GM18870 (cell line): ENCODE data around the gene PLA2G6.

Experiments
- ATAC-seq: cut with Tn5 transposase; IDR thresholded peaks from one replicate; pipeline ENCODE4 v1.9.1; 2021; ENCODE audit warnings: moderate library complexity; ENCODE audit not compliant: unreplicated experiment

The PLA2G6 gene, protein sequence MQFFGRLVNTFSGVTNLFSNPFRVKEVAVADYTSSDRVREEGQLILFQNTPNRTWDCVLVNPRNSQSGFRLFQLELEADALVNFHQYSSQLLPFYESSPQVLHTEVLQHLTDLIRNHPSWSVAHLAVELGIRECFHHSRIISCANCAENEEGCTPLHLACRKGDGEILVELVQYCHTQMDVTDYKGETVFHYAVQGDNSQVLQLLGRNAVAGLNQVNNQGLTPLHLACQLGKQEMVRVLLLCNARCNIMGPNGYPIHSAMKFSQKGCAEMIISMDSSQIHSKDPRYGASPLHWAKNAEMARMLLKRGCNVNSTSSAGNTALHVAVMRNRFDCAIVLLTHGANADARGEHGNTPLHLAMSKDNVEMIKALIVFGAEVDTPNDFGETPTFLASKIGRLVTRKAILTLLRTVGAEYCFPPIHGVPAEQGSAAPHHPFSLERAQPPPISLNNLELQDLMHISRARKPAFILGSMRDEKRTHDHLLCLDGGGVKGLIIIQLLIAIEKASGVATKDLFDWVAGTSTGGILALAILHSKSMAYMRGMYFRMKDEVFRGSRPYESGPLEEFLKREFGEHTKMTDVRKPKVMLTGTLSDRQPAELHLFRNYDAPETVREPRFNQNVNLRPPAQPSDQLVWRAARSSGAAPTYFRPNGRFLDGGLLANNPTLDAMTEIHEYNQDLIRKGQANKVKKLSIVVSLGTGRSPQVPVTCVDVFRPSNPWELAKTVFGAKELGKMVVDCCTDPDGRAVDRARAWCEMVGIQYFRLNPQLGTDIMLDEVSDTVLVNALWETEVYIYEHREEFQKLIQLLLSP

DNA sequence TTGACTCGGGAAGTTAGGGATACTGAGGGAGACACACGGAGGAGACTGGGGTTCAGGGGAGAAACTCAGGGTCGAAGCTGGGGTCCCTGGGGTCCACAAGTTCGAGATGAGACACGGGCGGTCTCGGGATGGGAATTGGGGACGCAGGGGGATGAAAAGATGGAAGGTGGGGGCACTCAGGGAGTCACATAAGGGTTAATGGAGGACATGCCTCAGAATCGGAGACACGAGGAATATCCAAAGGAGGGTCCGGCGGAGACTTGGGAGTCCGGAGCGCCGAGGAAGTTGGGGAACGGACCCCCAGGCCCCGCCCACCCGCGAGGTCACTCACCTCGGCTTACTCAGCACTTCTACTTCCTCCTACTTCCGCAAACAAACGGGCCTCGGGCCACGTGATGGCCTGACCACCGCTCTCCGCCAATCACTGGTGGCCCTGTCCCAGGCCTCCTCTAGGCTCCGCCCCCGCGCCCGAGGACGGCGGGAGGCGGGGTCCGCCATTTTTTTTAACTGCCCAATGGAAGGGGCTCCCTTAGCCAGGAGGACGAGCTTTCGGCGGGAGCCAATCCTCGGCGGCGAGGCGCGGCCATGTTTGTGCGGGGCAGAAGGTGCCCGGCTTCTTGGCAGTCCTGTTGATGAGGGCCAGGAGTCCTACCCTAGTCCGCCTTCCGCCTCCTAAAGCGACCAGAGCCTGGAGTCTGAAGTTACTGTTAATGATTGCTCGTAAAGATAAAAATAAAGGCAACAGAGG is at the start of gene PLA2G6:
Gene PLA2G6, minus strand, starts transcription at position 378 of the 748 bp plus-strand sequence. CDS start 12,404 bp downstream, outside the sequence.
- peak; percentile 66 for ATAC-seq

DNA sequence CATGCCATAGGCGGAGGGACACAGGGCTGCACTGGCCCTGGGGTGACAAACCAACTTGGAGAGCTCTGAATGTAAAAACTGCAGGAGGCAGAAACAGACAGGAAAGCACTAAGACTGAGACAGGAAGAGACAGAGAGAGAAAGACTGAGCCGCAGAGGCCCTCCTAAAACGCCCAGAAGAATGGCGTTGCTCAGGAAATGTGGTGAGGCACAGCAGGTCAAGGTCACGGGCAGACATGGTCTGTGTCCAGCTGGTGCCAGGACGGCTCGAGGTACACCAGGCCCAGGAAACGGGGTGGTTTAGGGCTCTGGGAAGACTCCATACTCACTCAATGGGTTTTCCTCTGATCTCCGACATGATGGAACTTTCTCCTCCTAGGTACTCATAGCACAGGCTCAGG is 49.3 kb upstream of the PLA2G6 start:
- ATAC-seq = no peak

DNA sequence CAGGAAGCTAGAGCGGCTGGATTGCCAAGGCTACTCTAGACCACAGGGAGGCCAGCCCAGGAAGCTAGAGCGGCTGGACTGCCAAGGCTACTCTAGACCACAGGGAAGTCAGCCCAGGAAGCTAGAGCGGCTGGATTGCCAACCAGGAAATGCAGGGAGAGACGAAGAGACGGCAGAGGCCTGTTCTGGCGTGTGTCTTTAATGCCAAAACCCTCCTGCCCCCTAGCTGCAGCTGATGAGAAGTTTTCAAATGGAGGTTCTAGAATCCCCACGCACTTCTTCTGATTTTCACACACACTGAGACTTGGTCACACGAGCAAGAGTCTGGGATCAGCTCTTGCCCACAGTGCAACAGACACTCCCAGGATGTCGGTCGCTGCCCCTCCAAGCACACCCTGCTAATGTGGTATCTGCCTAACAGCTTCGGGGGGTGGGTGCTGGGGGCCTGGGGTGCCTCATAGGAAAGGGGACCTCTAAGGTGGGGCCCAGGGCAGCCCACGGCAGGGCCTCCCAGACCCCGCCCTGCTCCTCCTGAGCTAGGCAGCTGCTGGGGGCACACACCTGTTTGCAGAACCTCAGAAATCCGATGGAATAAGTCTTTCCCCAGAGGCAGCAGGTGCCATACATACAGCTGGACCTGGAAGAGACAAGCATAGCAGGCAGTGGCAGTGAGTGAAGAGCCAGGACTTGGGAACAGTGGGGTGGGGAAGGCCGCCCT is 48.6 kb upstream of the PLA2G6 start:
- no peak for ATAC-seq

DNA sequence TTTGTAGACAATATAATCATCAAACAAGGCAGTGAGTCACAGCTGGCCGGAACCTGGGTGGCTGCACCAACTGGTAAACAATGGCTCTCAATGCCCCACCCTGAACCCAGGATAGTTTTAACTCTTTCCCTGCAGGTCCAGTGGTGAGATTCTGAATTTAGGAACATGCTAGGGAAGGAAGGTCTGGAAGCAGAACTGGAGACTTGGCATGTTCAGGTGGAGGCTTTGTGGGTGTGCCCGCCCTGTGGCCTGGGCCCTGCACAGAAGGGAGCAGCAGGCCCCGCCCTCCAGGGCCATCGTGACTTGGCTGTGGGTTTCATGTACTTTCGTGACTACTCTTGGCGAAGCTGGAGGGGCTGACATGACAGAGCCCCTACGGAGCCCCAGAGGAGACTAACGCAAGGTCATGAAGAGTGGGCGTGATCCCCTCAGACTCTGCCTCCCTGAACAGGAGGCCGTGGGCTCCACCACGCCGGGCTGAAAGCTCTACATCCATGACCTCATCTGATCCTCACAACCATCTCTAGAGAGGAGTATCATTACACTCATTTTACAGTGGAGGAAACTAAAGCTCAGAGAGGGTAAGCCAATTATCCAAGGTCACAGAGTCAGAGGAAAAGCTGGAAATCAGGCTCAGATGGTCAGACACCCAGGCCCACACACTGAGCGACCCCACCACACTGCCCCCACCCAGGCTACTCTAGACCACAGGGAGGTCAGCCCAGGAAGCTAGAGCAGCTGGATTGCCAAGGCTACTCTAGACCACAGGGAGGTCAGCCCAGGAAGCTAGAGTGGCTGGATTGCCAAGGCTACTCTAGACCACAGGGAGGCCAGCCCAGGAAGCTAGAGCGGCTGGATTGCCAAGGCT is 47.5 kb upstream of the PLA2G6 start:
- no peak for ATAC-seq

DNA sequence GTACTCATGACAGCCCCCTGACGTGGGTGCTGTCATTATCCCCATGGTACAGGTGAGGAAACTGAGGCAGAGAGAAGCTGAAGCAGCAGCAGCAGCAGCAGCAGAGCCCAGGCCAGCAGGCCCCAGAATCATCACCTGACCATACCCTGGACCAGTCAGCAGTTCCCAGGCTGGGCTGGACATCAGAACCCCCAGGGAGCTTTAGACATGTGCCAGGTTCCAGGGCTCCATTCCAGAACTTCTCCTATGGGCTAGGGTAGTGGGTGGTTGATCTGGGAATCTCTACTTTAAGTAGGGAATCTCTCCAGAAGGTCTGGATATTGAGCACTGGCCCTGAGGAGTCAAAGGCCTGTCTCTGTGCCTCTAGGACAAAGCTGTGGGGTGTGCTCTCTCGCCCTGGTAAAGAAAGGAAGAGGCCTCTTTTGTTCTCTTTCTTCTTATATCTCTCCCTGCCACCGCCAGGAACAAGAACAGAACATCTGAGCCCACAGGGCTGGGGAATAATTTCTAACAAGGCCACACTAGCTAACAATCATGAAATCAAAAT is 46.8 kb upstream of the PLA2G6 start:
- ATAC-seq = no peak

DNA sequence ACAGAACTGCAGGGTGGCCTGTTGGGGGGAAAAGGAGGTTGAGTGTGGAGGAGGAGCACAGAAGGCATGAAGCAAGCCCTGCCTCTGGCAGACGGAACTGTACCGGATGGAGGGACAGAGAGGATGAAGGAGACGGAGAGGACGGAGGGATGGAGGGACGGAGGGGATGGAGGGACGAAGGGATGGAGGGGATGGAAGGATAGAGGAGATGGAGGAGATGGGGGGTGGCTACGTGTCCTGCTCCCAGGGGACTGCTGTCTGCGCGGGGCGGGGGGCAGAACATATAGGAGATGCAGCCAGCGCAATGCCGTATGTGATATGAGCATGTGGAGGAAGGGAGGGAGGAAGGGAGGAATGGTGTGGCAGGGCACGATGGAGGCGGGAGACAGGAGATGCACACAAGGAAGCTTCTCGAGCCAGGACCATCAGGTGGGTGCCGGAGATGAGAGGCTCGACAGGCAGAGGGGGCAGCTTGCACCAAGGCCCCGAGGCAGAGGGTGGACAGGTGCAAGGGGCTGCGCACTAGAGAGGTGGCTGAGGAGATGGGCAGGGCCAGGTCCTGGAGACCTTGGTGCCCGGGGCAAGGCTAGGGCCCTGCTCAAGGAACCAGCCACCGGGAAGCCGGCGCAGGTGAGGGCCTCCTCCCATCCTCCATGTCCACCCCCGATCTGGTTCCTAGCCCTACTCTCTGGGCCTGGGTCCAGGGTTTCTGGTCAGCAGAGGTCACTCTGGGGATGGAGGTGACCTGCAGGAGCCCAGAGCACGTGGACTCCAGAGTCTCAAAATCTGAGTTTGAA is 45.4 kb upstream of the PLA2G6 start:
- no peak for ATAC-seq

DNA sequence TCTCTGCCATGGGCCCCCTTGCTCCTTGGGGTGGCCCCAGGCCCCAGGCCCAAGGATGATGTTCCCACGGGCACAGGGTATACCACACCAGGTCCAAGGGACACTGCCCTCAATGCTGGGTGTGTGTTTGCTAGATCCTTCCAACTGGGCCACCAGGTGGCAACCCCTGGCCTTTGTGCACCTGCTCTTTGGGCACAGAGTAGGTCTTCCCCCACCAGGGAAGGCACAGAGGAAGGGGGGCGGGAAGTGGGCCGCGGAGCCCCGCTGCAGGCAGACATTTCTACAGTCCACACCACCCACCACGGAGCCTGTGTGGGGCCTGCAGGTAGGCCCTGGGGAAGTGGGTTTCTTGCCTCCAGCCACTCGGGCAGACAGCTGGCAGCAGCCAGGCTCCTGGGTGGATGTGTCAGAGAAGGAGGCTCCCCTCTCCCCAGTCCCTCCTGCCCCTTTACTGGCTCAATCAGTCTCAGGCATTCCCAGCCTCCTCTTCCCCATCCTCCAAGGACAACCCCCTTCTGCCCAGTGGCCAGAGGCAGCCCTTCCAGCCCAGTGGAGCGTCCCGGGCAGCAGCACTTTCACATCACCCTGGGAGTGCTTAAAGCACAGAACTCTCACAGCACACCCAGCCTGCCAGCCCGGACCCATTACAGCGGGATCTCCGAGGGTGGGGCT is 41.8 kb upstream of the PLA2G6 start:
- ATAC-seq = no peak

DNA sequence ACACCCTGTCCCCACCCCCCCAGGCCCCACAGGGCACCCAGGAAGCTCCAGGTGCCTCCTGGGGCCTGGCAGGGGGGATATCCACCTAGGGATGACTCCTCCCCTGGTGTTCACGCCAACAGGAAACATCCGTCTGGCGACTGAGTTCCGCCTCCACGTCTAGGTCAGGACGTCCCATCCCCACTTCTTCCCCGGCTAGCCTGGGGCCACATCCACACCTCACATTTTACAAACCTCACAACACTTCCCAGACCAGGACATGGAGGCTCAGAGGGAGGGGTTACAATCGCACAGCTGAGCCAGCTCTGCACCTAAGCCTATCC is 41.1 kb upstream of the PLA2G6 start:
- no peak for ATAC-seq

DNA sequence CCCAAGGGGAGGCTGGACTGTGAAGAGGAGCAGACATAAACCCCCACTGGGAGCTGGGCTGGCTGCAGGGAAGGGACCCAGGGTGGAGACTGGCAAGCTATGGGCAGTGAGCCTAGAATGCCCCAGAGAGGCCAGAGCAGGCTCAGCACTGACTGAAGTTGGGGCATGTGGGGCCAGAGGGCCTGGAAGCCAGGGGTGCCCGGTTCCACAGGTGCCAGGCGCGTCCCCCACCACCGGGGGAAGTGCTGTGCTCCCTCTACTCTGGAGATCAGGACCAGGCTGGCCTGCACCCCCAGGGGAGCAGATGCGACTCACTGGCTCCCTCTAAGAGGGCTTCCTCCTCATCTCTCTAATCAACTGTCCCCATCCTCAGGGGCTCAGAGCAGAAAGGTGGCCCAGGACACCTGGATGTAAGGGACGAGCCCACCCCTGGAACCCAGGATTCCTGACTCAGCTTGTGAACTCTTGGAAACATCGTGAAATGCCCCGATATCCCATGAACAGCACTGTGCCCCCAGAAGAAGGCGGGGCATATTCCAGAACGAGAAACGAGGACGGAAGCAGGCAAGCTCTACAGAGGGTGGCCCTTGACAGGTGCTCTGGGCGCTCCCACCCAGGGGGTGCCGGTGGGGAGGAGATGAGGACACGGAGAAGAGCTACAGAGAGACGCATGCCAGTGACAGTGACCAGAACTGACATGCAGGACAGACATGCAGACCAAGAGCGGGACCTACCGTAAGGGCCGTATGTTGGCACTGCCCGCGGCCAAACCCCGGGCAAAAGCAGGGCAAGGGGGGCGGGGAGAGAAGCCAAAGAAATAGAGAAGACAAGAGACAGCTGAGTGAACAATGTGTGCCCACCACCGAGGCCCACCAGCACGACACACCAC is 40.5 kb upstream of the PLA2G6 start:
- ATAC-seq = no peak

DNA sequence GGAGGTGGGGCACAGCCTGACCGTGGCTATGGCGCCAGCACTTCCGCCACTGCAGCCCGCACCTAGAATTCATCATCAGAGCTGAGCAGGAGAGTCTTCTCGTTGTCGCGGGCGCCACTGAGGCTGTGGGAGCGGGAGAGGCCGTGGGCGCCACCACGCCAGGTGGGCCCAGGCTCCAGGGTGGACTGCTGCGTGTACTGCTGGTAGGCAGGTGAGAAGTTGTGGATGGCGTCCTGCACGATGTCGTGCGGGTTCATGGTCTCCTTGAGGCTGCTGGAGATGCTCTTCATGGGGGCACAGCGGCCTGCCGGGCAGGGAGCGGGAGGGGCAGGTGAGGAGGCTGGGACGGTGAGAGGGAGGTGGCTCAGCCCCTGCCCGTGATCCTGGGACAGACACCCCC is 39.8 kb upstream of the PLA2G6 start:
- no peak for ATAC-seq

DNA sequence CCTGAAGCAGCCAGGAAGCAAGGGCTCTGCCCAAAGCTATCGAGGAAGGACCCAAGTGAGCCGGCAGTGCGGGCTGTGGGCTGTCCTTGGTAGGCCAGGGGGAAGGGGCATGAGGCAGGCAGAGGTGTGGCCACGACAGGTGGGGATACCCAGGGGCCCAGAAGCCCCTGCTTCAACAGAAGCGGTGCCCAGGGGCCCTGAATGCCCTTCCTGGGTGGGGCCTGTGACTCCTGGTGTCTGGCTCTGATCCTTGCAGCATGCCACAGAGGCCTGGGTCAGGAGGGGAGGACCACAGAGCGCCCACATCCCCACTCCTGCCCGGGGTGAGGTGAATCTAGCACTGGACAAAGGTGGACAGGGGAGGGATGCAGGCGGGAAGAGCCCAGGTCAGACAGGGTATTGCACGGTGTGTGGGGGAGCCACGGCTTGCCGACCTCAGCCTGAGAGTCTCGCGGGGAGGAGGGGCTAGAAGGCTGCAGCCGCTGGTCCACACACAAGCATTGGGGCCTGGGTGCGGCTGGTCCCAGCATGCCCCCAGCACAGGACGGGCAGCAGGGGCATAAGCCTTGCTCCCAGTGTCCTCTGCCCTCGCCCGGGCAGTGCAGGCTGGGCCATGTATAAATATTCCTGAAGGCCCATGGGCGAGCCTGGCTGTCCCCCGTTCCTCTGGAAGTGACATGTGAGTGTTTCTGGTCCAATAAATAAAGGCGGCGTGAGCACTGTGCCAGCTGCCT is 39.2 kb upstream of the PLA2G6 start:
- no peak for ATAC-seq

DNA sequence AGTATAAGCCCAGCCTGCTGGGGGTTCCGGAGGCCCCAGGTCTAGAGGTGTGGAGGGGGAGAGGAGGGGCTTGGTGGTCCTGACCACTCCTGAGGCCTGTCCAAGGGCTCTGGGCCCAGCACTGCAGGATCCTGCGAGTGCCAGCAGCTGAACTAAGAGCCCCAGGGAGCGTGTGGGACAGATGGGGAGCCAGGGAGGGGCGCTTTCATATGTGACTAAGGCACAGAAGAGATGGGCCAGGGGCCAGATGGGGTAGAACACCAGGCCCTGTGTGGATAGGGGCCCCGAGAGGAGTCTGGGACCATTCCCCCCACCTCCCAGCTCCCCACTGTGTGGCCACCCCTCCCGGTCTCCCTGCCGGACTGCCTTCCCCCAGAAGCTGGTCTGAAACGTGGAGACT is 38.5 kb upstream of the PLA2G6 start:
- ATAC-seq = no peak

DNA sequence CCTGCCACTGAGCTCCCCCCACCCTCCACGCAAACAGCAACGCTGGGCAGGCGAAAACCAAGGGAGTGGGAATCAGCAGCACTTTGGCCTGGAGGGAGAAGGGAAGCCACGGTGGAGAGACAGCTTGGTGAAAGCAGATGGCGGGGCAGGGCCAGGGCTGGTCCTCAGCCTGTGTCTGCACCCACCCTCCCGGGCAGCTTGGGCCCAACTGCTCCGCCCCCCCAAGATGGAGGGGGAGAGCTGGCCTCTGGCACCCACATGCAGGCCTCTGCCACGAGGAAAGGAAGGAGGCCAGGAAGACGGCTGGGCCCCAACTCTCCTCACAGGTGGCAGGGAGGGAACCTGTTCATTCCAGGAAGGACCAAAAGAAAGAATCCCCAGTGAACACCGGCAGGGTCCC is 38.0 kb upstream of the PLA2G6 start:
- no peak for ATAC-seq

DNA sequence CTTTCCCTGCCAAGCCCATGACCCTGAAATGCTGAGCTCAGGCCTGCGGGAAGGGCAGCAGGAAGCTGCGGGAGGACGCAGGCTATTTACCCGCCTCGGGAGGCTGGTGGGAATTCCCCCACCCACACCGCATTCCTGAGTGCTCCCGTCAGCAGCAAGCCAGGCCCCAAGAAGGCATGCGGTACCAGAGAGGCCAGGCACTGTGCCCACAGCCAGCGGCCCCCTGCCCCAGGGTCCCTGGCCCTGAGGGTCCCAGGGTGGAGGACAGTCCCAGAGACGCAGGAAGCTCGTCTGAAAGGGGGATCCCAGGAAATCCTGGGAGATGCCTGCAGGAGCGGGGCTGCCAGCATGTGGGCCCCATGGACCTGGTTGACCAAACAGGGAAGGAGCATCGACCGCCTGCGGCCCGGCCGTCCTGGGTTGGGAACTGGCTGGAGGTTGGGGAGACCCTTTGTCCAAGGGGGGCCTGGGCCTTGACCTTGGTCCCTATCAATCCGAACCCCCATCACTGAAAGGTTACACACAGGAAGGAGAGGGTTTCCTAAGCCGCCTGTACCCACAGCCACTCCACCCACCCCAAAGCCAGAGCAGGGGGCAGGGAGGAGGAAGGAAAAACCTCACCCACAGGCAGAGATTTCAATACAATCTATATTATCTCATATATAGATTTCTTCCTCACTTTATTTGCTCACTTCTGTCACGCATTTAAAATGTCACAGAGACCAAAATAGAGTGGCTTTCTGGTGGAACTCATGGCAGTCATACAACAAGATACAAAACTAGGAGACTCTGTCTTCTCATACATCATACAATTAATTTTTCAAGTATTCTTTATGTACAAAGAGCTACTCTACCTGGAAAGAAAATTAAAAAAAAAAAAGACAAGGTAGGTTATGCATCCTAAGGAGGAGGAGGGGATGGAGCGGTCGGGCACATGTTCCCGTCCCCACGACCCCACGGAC is 37.3 kb upstream of the PLA2G6 start:
- ATAC-seq = no peak

DNA sequence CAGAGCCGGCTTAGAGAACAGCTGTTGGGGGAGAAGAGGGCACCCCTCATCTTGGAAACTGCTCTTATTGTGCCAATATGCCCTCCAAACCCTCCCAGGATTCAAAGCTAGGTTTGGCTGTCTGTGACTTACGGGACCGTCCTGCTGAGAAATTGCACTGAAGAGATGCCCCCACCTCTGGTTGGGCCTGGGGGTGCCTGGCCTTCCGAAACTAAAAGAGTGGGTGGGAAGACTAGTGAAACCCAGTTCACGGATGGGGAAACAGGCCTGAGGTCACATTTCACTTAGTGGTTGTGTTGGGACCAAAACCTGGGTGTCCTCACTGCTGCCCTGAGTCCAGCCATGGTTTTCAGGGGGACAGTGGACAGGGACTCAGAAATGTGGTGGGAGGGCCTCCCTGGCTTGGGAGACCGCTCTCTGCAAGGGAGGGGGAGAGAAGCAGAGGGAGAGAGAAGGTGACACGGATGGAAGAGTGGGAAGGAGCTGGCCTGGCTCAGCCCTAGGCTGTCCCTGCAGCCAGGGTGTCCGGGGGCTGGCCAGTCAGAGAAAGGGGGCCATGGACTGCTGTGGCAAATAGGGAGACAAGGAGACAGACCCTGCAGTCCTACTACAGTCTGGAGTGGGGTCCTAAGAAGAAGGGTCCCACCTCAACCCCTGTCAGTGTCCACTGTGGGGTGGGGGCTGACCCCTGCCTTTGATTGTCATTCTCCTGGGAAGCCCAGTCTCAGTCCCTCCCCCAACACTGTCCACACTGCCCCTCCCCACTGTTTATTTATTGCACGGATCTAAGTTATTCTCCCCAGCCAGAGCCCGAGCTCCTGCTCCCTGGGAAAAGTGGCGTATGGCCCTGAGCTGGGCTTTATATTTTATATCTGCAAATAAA is 33.8 kb upstream of the PLA2G6 start:
- ATAC-seq = no peak
